Dermis blood vessel endothelial cell (primary cell): Measurements from ENCODE around the gene PROX1. TPM values are rescaled to one million over a fixed set of nuclear protein-coding genes. Genes with fewer than 3 reads are reported as not detected.

Source experiments
- DNase-seq: peaks from one replicate; pipeline ENCODE4 v3.0.0; 2010
- total RNA-seq: library from RNA; depleted of rRNA; stranded (reverse); fragments of >200 nt; gene quantifications from 2 replicates; pipeline ENCODE4 v1.2.3, GENCODE V29; 2014

PROX1 gene
- total RNA-seq, 1 donor from 2014 or later, result 45.8 TPM

- no peak for DNase-seq
Measured at GRCh38 chr1:214002060-214002459, 14.3 kb downstream of the PROX1 start.

GRCh38 chr1:214002472-214002871 is 14.7 kb downstream of the PROX1 start:
- peak; percentile 90 for DNase-seq

- DNase-seq, result no peak
Measured at GRCh38 chr1:214003233-214003632, 15.5 kb downstream of the PROX1 start.

GRCh38 chr1:214004014-214004413 is 16.2 kb downstream of the PROX1 start:
- peak; percentile 54 for DNase-seq

GRCh38 chr1:214004795-214005194 is 17.0 kb downstream of the PROX1 start:
- DNase-seq, result no peak

GRCh38 chr1:214005708-214006107 is 17.9 kb downstream of the PROX1 start:
- no peak for DNase-seq

GRCh38 chr1:214006845-214007244 is 19.1 kb downstream of the PROX1 start:
- no peak for DNase-seq

- no peak for DNase-seq
Measured at GRCh38 chr1:214008347-214008746, 20.6 kb downstream of the PROX1 start.

- DNase-seq, result no peak
Measured at GRCh38 chr1:214008791-214009422, 21.1 kb downstream of the PROX1 start.

GRCh38 chr1:214009423-214010196 is 21.8 kb downstream of the PROX1 start:
- no peak for DNase-seq

GRCh38 chr1:214010197-214010573 is 22.4 kb downstream of the PROX1 start:
- DNase-seq, result no peak

- DNase-seq, result no peak
Measured at GRCh38 chr1:214010717-214011116, 22.9 kb downstream of the PROX1 start.

- DNase-seq, result no peak
Measured at GRCh38 chr1:214012418-214012817, 24.6 kb downstream of the PROX1 start.

- no peak for DNase-seq
Measured at GRCh38 chr1:214013614-214014377, 26.0 kb downstream of the PROX1 start.

- no peak for DNase-seq
Measured at GRCh38 chr1:214014730-214015129, 27.0 kb downstream of the PROX1 start.

GRCh38 chr1:214017191-214017982 is 29.6 kb downstream of the PROX1 start:
- no peak for DNase-seq

- DNase-seq, result peak; percentile 48
Measured at GRCh38 chr1:214018386-214019268, 30.9 kb downstream of the PROX1 start.

- no peak for DNase-seq
Measured at GRCh38 chr1:214019499-214019898, 31.7 kb downstream of the PROX1 start.

GRCh38 chr1:214021321-214021720 is 33.5 kb downstream of the PROX1 start:
- no peak for DNase-seq

GRCh38 chr1:214022229-214022791 is 34.5 kb downstream of the PROX1 start:
- DNase-seq, result no peak

- no peak for DNase-seq
Measured at GRCh38 chr1:214022810-214023425, 35.1 kb downstream of the PROX1 start.
